ENCODE data around the gene AMZ2. TPM values are rescaled to one million over a fixed set of nuclear protein-coding genes. Genes with fewer than 3 reads are reported as not detected.
"Not testable (repeated sequence)": the region's sequence is repeated elsewhere in the genome, so short reads cannot be mapped to it uniquely, and the experiment has no call there.

AMZ2 gene
- total RNA-seq, 1 donor from 2014 or later: 75.7 TPM

- Mint-ChIP-seq H3K27ac (no peak overlapping the region), H3K4me1 (ENCODE audit: low read depth) (peaks cover 18% of the 10 kb centered on the region), H3K27me3 (ENCODE audit: insufficient read depth) (no peaks in the 10 kb centered on the region), H3K36me3 (ENCODE audit: low read depth) (peaks cover 8% of the 10 kb centered on the region), H3K9me3 (no peaks in the 10 kb centered on the region), H3K4me3 (no peak overlapping the region)
- intact Hi-C loops (cut with micrococcal nuclease): no loop called here
- DNase-seq (ENCODE audit: low spot score): no peak
Observed at GRCh38 chr17:68228817-68229570, 18.8 kb upstream of the AMZ2 start.

GRCh38 chr17:68229619-68230018, 18.2 kb upstream of the AMZ2 start:
- Mint-ChIP-seq H3K36me3 (ENCODE audit: low read depth) (peaks cover 8% of the 10 kb centered on the region), H3K4me3 (no peak overlapping the region), H3K4me1 (ENCODE audit: low read depth) (peaks cover 18% of the 10 kb centered on the region), H3K27ac (no peak overlapping the region), H3K27me3 (ENCODE audit: insufficient read depth) (no peaks in the 10 kb centered on the region), H3K9me3 (no peaks in the 10 kb centered on the region)
- intact Hi-C loops (cut with micrococcal nuclease): no loop called here
- DNase-seq (ENCODE audit: low spot score): no peak

- H3K27me3 Mint-ChIP-seq (ENCODE audit: insufficient read depth); H3K27ac Mint-ChIP-seq; H3K4me3 Mint-ChIP-seq; H3K36me3 Mint-ChIP-seq (ENCODE audit: low read depth); intact Hi-C loops (cut with micrococcal nuclease); H3K9me3 Mint-ChIP-seq; DNase-seq (ENCODE audit: low spot score): not testable (repeated sequence)
- peaks cover 27% of the 10 kb centered on the region for H3K4me1 Mint-ChIP-seq (ENCODE audit: low read depth)
Observed at GRCh38 chr17:68231131-68231530, 16.7 kb upstream of the AMZ2 start.

GRCh38 chr17:68231541-68231940, 16.3 kb upstream of the AMZ2 start:
- Mint-ChIP-seq H3K4me3 (no peak overlapping the region), H3K36me3 (ENCODE audit: low read depth) (peaks cover 8% of the 10 kb centered on the region), H3K27ac (no peak overlapping the region), H3K4me1 (ENCODE audit: low read depth) (peaks cover 27% of the 10 kb centered on the region), H3K9me3 (no peaks in the 10 kb centered on the region), H3K27me3 (ENCODE audit: insufficient read depth) (no peaks in the 10 kb centered on the region)
- DNase-seq (ENCODE audit: low spot score): no peak
- intact Hi-C loops (cut with micrococcal nuclease): no loop called here

- DNase-seq (ENCODE audit: low spot score); H3K27me3 Mint-ChIP-seq (ENCODE audit: insufficient read depth); H3K27ac Mint-ChIP-seq; intact Hi-C loops (cut with micrococcal nuclease); H3K9me3 Mint-ChIP-seq; H3K36me3 Mint-ChIP-seq (ENCODE audit: low read depth); H3K4me3 Mint-ChIP-seq: not testable (repeated sequence)
- peaks cover 33% of the 10 kb centered on the region for H3K4me1 Mint-ChIP-seq (ENCODE audit: low read depth)
Observed at GRCh38 chr17:68232741-68233140, 15.1 kb upstream of the AMZ2 start.

- H3K9me3 Mint-ChIP-seq; intact Hi-C loops (cut with micrococcal nuclease); DNase-seq (ENCODE audit: low spot score); H3K27me3 Mint-ChIP-seq (ENCODE audit: insufficient read depth); H3K36me3 Mint-ChIP-seq (ENCODE audit: low read depth): not testable (repeated sequence)
- peak overlapping the region; percentile 19 for H3K4me3 Mint-ChIP-seq
- peaks cover 40% of the 10 kb centered on the region for H3K4me1 Mint-ChIP-seq (ENCODE audit: low read depth)
- peak overlapping the region; percentile 52 for H3K27ac Mint-ChIP-seq
Observed at GRCh38 chr17:68234726-68235335, 13.0 kb upstream of the AMZ2 start.

GRCh38 chr17:68235336-68235791, 12.5 kb upstream of the AMZ2 start:
- Mint-ChIP-seq H3K4me1 (ENCODE audit: low read depth) (peaks cover 45% of the 10 kb centered on the region), H3K27ac (peak overlapping the region; percentile 52), H3K4me3 (peak overlapping the region; percentile 39)
- H3K27me3 Mint-ChIP-seq (ENCODE audit: insufficient read depth); intact Hi-C loops (cut with micrococcal nuclease); H3K36me3 Mint-ChIP-seq (ENCODE audit: low read depth); DNase-seq (ENCODE audit: low spot score); H3K9me3 Mint-ChIP-seq: not testable (repeated sequence)

GRCh38 chr17:68237369-68238163, 10.3 kb upstream of the AMZ2 start:
- not testable (repeated sequence) for H3K9me3 Mint-ChIP-seq; H3K27me3 Mint-ChIP-seq (ENCODE audit: insufficient read depth); H3K36me3 Mint-ChIP-seq (ENCODE audit: low read depth)
- DNase-seq (ENCODE audit: low spot score): peak; percentile 51
- Mint-ChIP-seq H3K27ac (peak overlapping the region; percentile 95), H3K4me1 (ENCODE audit: low read depth) (peaks cover 53% of the 10 kb centered on the region), H3K4me3 (peak overlapping the region; percentile 82)
- intact Hi-C loops (cut with micrococcal nuclease): loop anchor here (1.0 to 2.0 kb wide), 6 partner anchors 10 to 223 kb away; no protein-coding TSS in a partner anchor

GRCh38 chr17:68238164-68238870, 9.5 kb upstream of the AMZ2 start:
- DNase-seq (ENCODE audit: low spot score): no peak
- peak overlapping the region; percentile 95 for H3K27ac Mint-ChIP-seq
- H3K4me1 Mint-ChIP-seq (ENCODE audit: low read depth): peaks cover 53% of the 10 kb centered on the region
- no peaks in the 10 kb centered on the region for H3K27me3 Mint-ChIP-seq (ENCODE audit: insufficient read depth)
- H3K4me3 Mint-ChIP-seq: peak overlapping the region; percentile 82
- H3K36me3 Mint-ChIP-seq (ENCODE audit: low read depth): peaks cover 5% of the 10 kb centered on the region
- intact Hi-C loops (cut with micrococcal nuclease): loop anchor here (1.0 to 2.0 kb wide), 6 partner anchors 9 to 222 kb away; no protein-coding TSS in a partner anchor
- no peaks in the 10 kb centered on the region for H3K9me3 Mint-ChIP-seq

- H3K27ac Mint-ChIP-seq: peak overlapping the region; percentile 95
- intact Hi-C loops (cut with micrococcal nuclease): loop anchor here (1.0 to 2.0 kb wide), 6 partner anchors 8 to 222 kb away; no protein-coding TSS in a partner anchor
- H3K27me3 Mint-ChIP-seq (ENCODE audit: insufficient read depth): no peaks in the 10 kb centered on the region
- peaks cover 5% of the 10 kb centered on the region for H3K36me3 Mint-ChIP-seq (ENCODE audit: low read depth)
- no peak for DNase-seq (ENCODE audit: low spot score)
- H3K4me3 Mint-ChIP-seq: peak overlapping the region; percentile 82
- H3K9me3 Mint-ChIP-seq: no peaks in the 10 kb centered on the region
- H3K4me1 Mint-ChIP-seq (ENCODE audit: low read depth): peaks cover 53% of the 10 kb centered on the region
Observed at GRCh38 chr17:68238871-68239253, 9.0 kb upstream of the AMZ2 start.

- Mint-ChIP-seq H3K27me3 (ENCODE audit: insufficient read depth) (no peaks in the 10 kb centered on the region), H3K4me1 (ENCODE audit: low read depth) (peaks cover 59% of the 10 kb centered on the region), H3K27ac (peak overlapping the region; percentile 95), H3K4me3 (peak overlapping the region; percentile 82), H3K36me3 (ENCODE audit: low read depth) (peaks cover 5% of the 10 kb centered on the region), H3K9me3 (no peaks in the 10 kb centered on the region)
- intact Hi-C loops (cut with micrococcal nuclease): loop anchor here (2.0 to 10.0 kb wide), 3 partner anchors 59 to 415 kb away; partner anchors contain the start of gene BPTF
- no peak for DNase-seq (ENCODE audit: low spot score)
Observed at GRCh38 chr17:68239632-68240366, 8.0 kb upstream of the AMZ2 start.

All from activated T-helper 1 cell treated with anti-CD3 and anti-CD28 coated beads, Interleukin-12 subunit alpha, Interleukin-12 subunit beta, Interleukin-2, Interleukin-4 antibody, amounts not matched to agents 30 ng/mL and 10 ng/mL and 1 ng/mL, durations not matched to agents 14 hours and 24 hours and 36 hours (primary cell).